Prostate gland (tissue), 2 donors: ENCODE data around the gene BCAS3.

Source experiments
- POLR2AphosphoS5 ChIP-seq: sonication (generic); formaldehyde crosslinking; IDR thresholded peaks from one replicate; pipeline ENCODE4 v1.6.1; 2017; ENCODE audit warnings: antibody characterized with exemption
- TF ChIP-seq, protein P1 (sequence below), 4 experiments: fragments of 200-600 bp in 2 of 4; fragments of 450-650 bp in 2 of 4; sonication (generic) in 2 of 4; IDR thresholded peaks; 1 replicate in 3 of 4; 2 replicates in 1 of 4; pipeline ENCODE4 v1.5.1; 2016 to 2019; ENCODE audit warnings: antibody characterized with exemption in 4 of 4, mild to moderate bottlenecking in 2 of 4, moderate library complexity in 2 of 4

DNA sequence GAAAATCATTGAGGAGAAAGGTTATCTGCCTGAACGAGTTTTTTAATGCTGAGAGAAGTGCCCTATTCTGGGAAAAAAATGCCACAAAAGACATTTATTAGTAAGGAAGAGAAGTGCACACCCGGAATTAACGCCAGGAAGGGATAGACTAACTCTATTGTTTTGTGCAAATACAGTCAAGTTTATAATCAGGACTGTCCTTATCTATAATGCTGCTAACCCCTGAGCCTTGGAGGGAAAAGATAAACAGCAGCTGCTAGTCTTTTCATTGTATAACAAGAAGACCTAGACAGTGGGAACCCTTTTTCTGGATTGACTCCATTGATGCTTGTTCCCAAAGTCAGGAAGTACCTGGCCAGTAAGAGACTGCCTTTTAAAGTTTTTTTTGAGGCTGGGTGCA lies 26.5 kb downstream of the BCAS3 start:
- TF ChIP-seq, protein P1, sequence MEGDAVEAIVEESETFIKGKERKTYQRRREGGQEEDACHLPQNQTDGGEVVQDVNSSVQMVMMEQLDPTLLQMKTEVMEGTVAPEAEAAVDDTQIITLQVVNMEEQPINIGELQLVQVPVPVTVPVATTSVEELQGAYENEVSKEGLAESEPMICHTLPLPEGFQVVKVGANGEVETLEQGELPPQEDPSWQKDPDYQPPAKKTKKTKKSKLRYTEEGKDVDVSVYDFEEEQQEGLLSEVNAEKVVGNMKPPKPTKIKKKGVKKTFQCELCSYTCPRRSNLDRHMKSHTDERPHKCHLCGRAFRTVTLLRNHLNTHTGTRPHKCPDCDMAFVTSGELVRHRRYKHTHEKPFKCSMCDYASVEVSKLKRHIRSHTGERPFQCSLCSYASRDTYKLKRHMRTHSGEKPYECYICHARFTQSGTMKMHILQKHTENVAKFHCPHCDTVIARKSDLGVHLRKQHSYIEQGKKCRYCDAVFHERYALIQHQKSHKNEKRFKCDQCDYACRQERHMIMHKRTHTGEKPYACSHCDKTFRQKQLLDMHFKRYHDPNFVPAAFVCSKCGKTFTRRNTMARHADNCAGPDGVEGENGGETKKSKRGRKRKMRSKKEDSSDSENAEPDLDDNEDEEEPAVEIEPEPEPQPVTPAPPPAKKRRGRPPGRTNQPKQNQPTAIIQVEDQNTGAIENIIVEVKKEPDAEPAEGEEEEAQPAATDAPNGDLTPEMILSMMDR (IDR thresholded peaks at IDR 0.05) = no peak
- TF ChIP-seq POLR2AphosphoS5 = no peak
